Measurements from ENCODE around the gene HOXB9.

HOXB9 gene

DNA sequence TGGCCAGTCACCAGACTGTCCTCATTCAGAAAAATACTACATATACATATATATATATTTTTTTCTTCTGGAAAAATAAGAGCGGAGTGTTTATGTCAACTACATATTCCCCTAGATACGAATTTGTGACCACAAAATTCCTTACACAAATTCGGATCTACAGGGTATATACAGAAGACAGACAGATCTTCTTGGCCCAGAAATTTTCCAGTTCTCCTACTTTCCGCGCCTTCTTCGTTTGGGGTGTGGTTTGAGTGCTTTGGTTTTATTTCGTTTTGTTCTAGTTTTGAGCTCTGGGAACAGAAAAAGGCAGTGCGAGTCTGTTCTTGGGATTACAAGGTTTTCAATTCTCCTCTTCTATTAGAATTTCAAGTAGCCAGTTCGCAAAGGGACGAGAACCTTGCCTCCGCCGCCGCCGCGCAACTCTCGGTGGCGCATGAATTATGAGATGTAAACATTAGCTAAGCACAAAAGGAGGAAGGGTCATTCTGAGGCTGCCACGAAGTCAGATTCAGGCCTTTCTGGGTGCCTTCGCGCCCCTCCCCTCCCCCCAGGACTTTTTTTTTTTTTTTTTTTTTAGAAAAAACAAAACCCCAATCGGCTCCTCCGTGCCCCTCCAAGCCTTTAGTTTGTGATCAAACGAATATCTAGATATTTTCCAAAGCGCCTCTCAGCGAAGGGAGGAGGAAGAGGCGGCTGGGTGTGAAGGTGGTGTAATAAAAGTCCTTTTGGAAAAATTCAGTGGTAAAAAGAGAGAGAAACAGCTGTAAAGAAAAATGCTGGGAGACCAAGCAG lies 46.2 kb downstream of the HOXB9 start:
- no peak for DNase-seq

DNA sequence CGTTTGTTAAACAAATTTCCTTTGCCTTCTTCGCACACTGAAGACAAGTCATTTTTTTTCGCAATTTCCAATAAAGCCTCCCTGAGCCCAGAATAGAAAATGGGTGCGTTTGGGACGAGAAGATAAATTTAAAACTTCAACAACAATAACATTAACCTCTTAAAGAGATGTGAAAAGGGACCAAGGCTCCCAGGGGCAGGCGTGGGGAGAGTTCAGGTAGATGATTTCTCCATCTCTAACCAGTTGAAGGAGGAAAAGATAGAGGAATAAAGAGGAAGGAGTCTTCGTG lies 46.7 kb downstream of the HOXB9 start:
- no peak for DNase-seq

DNA sequence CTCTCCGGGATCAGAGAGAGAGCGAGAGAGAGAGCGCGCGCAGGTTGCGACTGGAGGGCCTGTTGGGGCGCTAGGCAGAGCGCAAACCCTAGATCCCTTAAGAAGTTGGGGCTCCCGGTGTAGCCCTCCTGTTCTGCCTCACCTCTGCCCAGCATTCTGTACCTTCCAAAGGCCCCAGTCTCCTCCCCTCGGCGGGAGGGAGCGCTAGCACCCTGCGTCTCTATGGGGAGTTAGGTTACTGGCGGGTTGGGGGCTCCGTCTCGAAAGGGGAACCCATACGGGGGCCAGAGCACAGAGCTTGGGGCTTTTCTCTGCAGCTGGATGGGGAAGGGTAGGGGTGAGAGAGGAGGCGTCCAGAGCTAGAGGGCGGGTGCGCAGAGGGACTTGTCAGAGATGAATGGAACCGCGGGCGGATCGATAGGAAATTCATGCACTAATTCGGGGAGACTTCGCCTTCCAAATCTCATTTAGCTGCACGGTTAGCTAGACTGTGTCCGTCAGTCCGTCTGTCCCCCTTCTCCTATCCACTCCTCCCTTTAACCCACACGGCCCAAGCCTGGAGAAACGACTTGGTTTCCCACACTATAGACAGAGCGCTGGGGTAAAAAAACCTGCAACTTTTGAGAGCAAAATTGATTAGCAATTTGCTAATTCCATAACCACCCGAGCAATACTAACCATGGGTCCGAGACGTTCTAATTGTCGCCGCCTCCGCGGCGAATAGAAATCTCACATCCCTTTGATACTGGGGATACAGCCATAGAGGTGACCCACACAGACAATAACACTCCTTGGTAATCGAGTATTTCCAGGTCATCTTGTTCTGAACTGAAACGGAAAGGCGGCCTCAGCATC lies 47.3 kb downstream of the HOXB9 start:
- DNase-seq, result no peak

GRCh38 chr17:48577946-48578615 lies 48.1 kb downstream of the HOXB9 start, which contains the start of gene HOXB4:
HOXB4 (minus strand) TSS chr17:48578350; CDS start chr17:48578319, 31 bp downstream.
- peak; percentile 53 for DNase-seq

DNA sequence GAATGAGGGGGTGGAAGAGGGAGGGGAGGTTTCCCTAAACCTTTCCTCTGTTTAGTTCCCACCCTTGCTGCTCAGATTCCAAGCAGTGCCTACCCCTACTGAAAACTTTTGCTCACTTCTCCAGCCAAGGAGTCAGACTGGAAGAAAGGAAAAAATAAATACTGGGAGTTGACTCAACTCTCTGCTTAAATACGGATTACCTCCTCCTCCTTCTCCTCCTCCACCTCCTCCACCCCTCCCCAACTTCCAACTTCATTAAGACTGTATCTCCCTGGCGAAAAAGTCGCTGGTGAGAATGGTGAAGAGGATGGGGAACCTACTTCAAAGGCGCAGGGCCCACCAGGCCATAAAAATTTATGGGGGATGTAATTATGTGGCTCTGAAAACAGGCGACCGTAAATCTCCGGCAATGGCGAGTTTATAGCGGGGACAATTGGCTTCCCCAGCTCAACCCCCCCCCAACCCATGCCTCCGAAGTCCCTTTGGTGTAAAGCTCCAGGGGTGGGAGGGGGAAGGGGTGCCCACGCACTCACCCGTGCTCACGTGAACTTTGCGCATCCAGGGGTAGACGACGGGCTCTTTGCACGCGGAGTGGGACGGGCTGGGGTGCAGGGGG lies 48.7 kb downstream of the HOXB9 start:
- DNase-seq, result no peak

- no peak for DNase-seq
These were observed 49.5 kb downstream of the HOXB9 start for GRCh38 chr17:48576479-48577309.

DNA sequence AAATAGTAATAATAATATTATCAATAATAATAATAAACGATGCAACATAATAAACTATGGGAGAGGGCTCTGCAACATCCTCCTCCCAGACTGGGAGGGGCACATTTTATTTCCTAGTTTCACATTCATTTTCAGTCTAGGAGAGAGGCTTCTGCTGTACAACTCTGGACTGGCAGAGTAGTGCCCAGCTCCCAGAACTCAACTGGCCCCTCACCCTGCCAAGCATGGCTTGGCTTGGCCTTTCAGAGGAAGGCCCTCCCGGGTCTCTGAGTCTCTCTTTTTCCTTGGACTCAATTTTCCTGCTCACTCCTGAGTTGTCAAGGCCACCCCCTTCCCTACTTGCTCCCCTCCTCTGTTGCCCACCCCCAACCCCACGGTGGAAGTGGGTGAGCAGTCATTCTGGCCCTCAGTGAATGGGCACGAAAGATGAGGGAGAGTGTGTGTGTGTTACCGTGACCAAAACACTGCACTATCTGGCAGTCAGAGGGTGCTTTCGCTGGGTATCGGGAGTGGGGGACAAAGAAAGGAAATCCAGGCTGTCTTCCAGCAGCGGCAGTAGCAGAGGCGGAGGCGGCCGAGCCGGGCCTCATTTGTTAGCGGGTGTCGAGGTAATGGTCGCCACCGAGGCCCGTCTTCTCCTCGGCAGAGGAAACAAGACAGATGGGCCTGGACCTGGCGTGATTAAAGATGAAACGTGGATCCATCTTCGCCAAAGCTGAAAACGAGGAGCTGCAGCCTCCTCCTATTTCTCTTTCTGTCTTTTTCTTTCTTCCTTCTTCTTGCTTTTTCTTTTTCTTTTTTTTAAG lies 50.3 kb downstream of the HOXB9 start:
- DNase-seq, result no peak

DNA sequence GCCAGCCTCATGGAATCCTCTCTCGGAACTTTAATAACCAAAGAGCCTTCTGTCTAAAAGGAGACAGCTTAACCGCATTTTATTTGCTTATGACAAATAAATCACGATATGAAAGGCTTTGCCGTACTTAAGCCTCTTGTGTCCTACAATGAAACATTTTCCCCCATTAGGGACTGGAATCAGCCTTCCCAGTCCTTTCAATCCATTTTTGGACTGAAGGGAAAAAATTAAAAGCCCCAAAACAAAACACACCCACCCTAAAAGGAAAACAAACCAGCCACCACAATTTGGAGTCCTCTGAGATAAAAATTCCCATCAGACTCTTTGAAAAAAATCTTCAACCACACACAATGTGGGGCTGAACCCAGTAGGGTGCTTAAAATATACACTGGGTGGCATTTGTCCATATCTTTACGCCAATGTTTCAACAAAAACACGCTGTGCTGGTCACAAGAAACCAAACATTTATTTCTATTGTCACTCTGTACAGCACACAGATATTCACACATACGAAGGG lies 51.0 kb downstream of the HOXB9 start:
- no peak for DNase-seq

DNA sequence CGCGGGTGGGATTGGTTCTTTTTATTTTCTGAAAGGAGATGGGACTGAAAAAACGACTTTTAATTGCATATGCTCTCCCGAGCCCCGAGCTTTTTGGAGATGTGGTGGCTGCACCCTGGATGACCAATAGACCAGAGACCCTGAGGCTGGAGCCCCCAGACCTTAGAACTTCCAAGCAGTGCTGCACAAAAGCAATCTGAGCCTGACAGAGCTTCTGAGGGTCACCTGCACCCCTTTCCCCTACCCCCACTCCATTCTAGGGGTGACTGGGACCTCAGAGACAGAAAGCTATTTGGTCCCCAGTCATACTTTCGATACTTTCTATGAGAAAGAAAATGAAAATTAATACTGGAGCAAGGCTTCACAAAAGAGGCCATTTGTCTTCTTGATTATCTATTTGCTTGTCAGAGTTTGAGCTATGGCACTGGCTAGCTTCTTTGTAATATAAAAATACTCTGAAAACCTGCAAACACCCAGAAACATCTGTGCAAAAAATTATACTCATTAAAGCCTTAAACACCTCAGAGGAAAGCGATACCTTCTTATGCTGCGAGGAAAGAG lies 51.6 kb downstream of the HOXB9 start:
- DNase-seq, result no peak

- DNase-seq, result no peak
These were observed 54.2 kb downstream of the HOXB9 start for GRCh38 chr17:48571826-48572417.
